DOHH2 (cell line): ENCODE measurements around the gene PITPNC1.

ENCODE experiments used
- EZH2phosphoT487 ChIP-seq: fragments of 200-600 bp; sonication (generic); IDR thresholded peaks from 2 replicates; pipeline ENCODE4 v1.6.1; 2017; ENCODE audit warnings: borderline replicate concordance, mild to moderate bottlenecking, antibody characterized with exemption, low read length, moderate library complexity, mixed read lengths
- TF ChIP-seq, protein P1 (sequence below): fragments of 200-600 bp; sonication (generic); IDR thresholded peaks from one replicate; pipeline ENCODE4 v1.5.1; 2014; ENCODE audit warnings: antibody characterized with exemption, mild to moderate bottlenecking, low read depth, low read length; ENCODE audit not compliant: poor library complexity, severe bottlenecking

DNA sequence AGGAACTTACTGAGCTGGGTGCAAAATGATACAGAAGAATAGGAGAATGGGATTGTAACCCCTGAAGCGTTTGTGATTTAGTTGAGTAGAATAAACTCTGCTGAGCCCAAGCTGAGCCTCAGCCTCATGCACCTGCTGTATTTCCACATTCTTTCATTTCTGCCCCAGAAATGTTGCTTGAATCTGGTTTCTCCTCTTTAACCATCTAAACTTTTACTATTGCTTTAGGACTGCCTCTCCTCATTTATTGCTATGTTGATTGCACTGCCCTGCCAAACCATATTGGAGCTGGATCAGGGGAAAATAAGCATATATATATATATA is 64.8 kb downstream of the PITPNC1 start:
- TF ChIP-seq, protein P1, sequence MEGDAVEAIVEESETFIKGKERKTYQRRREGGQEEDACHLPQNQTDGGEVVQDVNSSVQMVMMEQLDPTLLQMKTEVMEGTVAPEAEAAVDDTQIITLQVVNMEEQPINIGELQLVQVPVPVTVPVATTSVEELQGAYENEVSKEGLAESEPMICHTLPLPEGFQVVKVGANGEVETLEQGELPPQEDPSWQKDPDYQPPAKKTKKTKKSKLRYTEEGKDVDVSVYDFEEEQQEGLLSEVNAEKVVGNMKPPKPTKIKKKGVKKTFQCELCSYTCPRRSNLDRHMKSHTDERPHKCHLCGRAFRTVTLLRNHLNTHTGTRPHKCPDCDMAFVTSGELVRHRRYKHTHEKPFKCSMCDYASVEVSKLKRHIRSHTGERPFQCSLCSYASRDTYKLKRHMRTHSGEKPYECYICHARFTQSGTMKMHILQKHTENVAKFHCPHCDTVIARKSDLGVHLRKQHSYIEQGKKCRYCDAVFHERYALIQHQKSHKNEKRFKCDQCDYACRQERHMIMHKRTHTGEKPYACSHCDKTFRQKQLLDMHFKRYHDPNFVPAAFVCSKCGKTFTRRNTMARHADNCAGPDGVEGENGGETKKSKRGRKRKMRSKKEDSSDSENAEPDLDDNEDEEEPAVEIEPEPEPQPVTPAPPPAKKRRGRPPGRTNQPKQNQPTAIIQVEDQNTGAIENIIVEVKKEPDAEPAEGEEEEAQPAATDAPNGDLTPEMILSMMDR: no peak
- no peak for TF ChIP-seq EZH2phosphoT487
